WTC11 (cell line): Measurements from ENCODE around the gene POLK. TPM values are rescaled to one million over a fixed set of nuclear protein-coding genes. Genes with fewer than 3 reads are reported as not detected.
"Not testable (repeated sequence)": the region's sequence is repeated elsewhere in the genome, so short reads cannot be mapped to it uniquely, and the experiment has no call there.

Source experiments
- ATAC-seq: fragments of 200-7000 bp; cut with Tn5 transposase; 2 replicates; pipeline ENCODE4 v1.10.0; 2021; ENCODE audit warnings: mild to moderate bottlenecking, moderate library complexity
- CTCF ChIA-PET: fragments of 300-600 bp; sonication (Branson Sonifier 250); formaldehyde crosslinking; loops from one replicate; lab custom pipeline; 2021; ENCODE audit warnings: antibody characterized with exemption; lab: Charles Lee
- POLR2A ChIA-PET: fragments of 350-600 bp; sonication (Branson Sonifier 250); formaldehyde crosslinking; loops from one replicate; lab custom pipeline; 2021; ENCODE audit warnings: antibody characterized with exemption; lab: Charles Lee
- DNase-seq: peaks from one replicate; pipeline ENCODE4 v3.0.0; 2021; ENCODE audit warnings: low spot score
- H3K27ac Mint-ChIP-seq: 2 replicates; pipeline ENCODE4 v1.8.0; 2021; ENCODE audit warnings: mixed read lengths
- H3K27me3 Mint-ChIP-seq: 2 replicates; pipeline ENCODE4 v1.8.0; 2021; ENCODE audit warnings: low read depth, mild to moderate bottlenecking, moderate library complexity, mixed read lengths
- H3K36me3 Mint-ChIP-seq: 2 replicates; pipeline ENCODE4 v1.8.0; 2021; ENCODE audit warnings: mixed read lengths
- H3K4me1 Mint-ChIP-seq: 2 replicates; pipeline ENCODE4 v1.8.0; 2022; ENCODE audit warnings: mixed read lengths
- H3K4me3 Mint-ChIP-seq: 2 replicates; pipeline ENCODE4 v1.8.0; 2021; ENCODE audit warnings: mild to moderate bottlenecking, moderate library complexity, mixed read lengths
- H3K9me3 Mint-ChIP-seq: 2 replicates; pipeline ENCODE4 v1.8.0; 2021; ENCODE audit warnings: mixed read lengths
- AR ChIP-seq: fragments of 250-450 bp; sonication (Bioruptor Pico); IDR thresholded peaks from 2 replicates; pipeline ENCODE4 v1.9.0; 2021; ENCODE audit warnings: mild to moderate bottlenecking
- ATF2 ChIP-seq: sonication (generic); formaldehyde crosslinking; IDR thresholded peaks from 2 replicates; pipeline ENCODE4 v1.8.1; 2022; ENCODE audit warnings: low read depth, missing genetic modification reagents, borderline replicate concordance
- CREB1 ChIP-seq: sonication (generic); formaldehyde crosslinking; IDR thresholded peaks from 2 replicates; pipeline ENCODE4 v1.8.0; 2023; ENCODE audit warnings: mild to moderate bottlenecking, missing genetic modification reagents
- ELF4 ChIP-seq: sonication (generic); formaldehyde crosslinking; IDR thresholded peaks from 2 replicates; pipeline ENCODE4 v1.8.1; 2022; ENCODE audit warnings: low read depth, mild to moderate bottlenecking, moderate library complexity, missing genetic modification reagents
- GRHL2 ChIP-seq: fragments of 250-450 bp; sonication (Bioruptor Pico); IDR thresholded peaks from 2 replicates; pipeline ENCODE4 v1.8.0; 2022; ENCODE audit warnings: mild to moderate bottlenecking, moderate library complexity; ENCODE audit not compliant: insufficient replicate concordance, severe bottlenecking
- IRF1 ChIP-seq: sonication (generic); formaldehyde crosslinking; IDR thresholded peaks from 2 replicates; pipeline ENCODE4 v1.8.0; 2023; ENCODE audit warnings: missing genetic modification reagents
- NFYB ChIP-seq: sonication (generic); formaldehyde crosslinking; conservative IDR thresholded peaks from 2 replicates; pipeline ENCODE4 v1.8.0; 2022; ENCODE audit warnings: low read depth, missing genetic modification reagents
- RORB ChIP-seq: fragments of 250-450 bp; sonication (Bioruptor Pico); IDR thresholded peaks from 2 replicates; pipeline ENCODE4 v1.9.0; 2021; ENCODE audit warnings: mild to moderate bottlenecking
- TEAD4 ChIP-seq: sonication (generic); formaldehyde crosslinking; IDR thresholded peaks from 2 replicates; pipeline ENCODE4 v1.8.0; 2022; ENCODE audit warnings: mild to moderate bottlenecking, missing genetic modification reagents
- ZNF121 ChIP-seq: sonication (generic); formaldehyde crosslinking; IDR thresholded peaks from 2 replicates; pipeline ENCODE4 v1.8.0; 2023; ENCODE audit warnings: missing genetic modification reagents
- ZNF263 ChIP-seq: sonication (generic); formaldehyde crosslinking; IDR thresholded peaks from 2 replicates; pipeline ENCODE4 v1.8.1; 2022; ENCODE audit warnings: low read depth, mild to moderate bottlenecking, moderate library complexity, missing genetic modification reagents
- total RNA-seq: library from RNA; stranded (reverse); gene quantifications from 3 replicates; pipeline ENCODE4 v1.2.3, GENCODE V29; 2021
- TF ChIP-seq, protein P1 (sequence below): sonication (generic); formaldehyde crosslinking; IDR thresholded peaks from 2 replicates; pipeline ENCODE4 v1.8.1; 2023; ENCODE audit warnings: mild to moderate bottlenecking, missing genetic modification reagents, moderate library complexity
- TF ChIP-seq, protein P2 (sequence below): sonication (generic); formaldehyde crosslinking; IDR thresholded peaks from 2 replicates; pipeline ENCODE4 v1.8.1; 2023; ENCODE audit warnings: mild to moderate bottlenecking, missing genetic modification reagents, borderline replicate concordance
- TF ChIP-seq, protein P3 (sequence below): sonication (generic); formaldehyde crosslinking; IDR thresholded peaks from 2 replicates; pipeline ENCODE4 v1.8.1; 2023; ENCODE audit warnings: mild to moderate bottlenecking, missing genetic modification reagents
- TF ChIP-seq, protein P4 (sequence below): sonication (generic); formaldehyde crosslinking; IDR thresholded peaks from 2 replicates; pipeline ENCODE4 v1.8.0; 2022; ENCODE audit warnings: mild to moderate bottlenecking, missing genetic modification reagents

POLK gene
- total RNA-seq, 1 experiment from 2014 or later, result 7.1 TPM

DNA sequence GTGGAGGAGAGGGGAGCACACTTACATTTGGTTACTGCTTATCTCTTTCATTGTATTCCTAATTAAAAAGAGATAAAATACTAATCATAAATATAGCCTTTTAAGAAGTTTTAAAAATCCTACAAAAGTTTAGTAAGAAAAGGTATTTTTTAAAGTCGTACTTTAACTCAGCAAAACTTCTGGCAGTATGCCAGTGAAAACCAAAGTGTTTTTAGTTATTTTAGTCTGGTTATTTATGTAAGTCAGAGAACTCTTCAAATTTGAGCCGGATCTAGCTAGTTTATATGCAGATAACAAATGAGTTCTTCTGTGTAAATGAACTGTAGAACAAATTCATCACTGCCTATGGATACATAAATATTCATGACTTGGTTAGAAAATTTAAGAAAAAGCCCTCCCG is 63.1 kb downstream of the POLK start (continued):
- TF ChIP-seq, protein P1, sequence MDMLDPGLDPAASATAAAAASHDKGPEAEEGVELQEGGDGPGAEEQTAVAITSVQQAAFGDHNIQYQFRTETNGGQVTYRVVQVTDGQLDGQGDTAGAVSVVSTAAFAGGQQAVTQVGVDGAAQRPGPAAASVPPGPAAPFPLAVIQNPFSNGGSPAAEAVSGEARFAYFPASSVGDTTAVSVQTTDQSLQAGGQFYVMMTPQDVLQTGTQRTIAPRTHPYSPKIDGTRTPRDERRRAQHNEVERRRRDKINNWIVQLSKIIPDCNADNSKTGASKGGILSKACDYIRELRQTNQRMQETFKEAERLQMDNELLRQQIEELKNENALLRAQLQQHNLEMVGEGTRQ, result no peak
- TF ChIP-seq ZNF121 (no peak), AR (CRISPR knock-in tag) (no peak)
- TF ChIP-seq, protein P2, sequence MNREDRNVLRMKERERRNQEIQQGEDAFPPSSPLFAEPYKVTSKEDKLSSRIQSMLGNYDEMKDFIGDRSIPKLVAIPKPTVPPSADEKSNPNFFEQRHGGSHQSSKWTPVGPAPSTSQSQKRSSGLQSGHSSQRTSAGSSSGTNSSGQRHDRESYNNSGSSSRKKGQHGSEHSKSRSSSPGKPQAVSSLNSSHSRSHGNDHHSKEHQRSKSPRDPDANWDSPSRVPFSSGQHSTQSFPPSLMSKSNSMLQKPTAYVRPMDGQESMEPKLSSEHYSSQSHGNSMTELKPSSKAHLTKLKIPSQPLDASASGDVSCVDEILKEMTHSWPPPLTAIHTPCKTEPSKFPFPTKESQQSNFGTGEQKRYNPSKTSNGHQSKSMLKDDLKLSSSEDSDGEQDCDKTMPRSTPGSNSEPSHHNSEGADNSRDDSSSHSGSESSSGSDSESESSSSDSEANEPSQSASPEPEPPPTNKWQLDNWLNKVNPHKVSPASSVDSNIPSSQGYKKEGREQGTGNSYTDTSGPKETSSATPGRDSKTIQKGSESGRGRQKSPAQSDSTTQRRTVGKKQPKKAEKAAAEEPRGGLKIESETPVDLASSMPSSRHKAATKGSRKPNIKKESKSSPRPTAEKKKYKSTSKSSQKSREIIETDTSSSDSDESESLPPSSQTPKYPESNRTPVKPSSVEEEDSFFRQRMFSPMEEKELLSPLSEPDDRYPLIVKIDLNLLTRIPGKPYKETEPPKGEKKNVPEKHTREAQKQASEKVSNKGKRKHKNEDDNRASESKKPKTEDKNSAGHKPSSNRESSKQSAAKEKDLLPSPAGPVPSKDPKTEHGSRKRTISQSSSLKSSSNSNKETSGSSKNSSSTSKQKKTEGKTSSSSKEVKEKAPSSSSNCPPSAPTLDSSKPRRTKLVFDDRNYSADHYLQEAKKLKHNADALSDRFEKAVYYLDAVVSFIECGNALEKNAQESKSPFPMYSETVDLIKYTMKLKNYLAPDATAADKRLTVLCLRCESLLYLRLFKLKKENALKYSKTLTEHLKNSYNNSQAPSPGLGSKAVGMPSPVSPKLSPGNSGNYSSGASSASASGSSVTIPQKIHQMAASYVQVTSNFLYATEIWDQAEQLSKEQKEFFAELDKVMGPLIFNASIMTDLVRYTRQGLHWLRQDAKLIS (CRISPR knock-in tag), result no peak

DNA sequence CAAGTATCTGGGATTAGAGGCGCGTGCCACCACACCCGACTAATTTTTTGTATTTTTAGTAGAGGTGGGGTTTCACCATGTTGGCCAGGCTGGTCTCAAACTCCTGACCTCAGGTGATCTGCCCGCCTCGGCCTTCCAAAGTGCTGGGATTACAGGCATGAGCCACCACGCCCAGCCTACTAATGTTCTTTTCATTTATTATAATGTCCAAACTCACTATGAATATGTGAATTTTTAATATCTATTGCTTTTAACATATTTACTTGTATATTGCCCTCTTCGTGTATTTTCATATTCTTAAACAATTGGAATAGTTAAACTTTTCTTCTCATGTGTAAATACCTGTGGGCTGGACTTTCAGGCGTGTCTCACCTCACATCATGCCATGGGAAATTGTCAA is 66.6 kb downstream of the POLK start:
- ATAC-seq, H3K27me3 Mint-ChIP-seq, POLR2A ChIA-PET, H3K36me3 Mint-ChIP-seq, H3K27ac Mint-ChIP-seq, CTCF ChIA-PET, H3K4me3 Mint-ChIP-seq, H3K4me1 Mint-ChIP-seq, DNase-seq, H3K9me3 Mint-ChIP-seq: not testable (repeated sequence)

DNA sequence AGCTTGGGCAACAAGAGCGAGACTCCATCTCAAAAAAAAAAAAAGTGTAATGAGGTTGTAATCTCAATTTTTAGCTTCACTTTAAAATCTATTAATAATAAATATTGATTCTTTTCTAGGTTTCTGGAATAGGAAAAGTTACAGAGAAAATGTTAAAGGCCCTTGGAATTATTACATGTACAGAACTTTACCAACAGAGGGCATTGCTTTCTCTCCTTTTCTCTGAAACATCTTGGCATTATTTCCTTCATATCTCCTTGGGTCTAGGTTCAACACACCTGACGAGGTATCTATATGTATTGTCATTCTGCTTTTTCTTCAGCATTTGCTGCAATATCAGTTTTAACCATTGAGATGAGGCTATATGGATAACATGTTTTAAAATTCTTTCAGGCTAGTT is 73.0 kb downstream of the POLK start:
- H3K27me3 Mint-ChIP-seq, result no peaks in the 10 kb centered on the region
- H3K27ac Mint-ChIP-seq, result no peak overlapping the region
- DNase-seq (no peak), ATAC-seq (no peak)
- H3K9me3 Mint-ChIP-seq, result no peaks in the 10 kb centered on the region
- 0 out of 2 replicates have a peak, but pooled peaks cover 3% of the 10 kb centered on the region for H3K36me3 Mint-ChIP-seq
- no peak overlapping the region for H3K4me3 Mint-ChIP-seq
- POLR2A ChIA-PET, result interaction anchor here (0.6 kb wide), 1 partner anchor 24 kb away, joined by 5 read pairs; no protein-coding TSS in a partner anchor
- peaks cover 10% of the 10 kb centered on the region for H3K4me1 Mint-ChIP-seq
- TF ChIP-seq GRHL2 (CRISPR knock-in tag), result no peak
- no peak for TF ChIP-seq ZNF263 (CRISPR knock-in tag)
- TF ChIP-seq, protein P3, sequence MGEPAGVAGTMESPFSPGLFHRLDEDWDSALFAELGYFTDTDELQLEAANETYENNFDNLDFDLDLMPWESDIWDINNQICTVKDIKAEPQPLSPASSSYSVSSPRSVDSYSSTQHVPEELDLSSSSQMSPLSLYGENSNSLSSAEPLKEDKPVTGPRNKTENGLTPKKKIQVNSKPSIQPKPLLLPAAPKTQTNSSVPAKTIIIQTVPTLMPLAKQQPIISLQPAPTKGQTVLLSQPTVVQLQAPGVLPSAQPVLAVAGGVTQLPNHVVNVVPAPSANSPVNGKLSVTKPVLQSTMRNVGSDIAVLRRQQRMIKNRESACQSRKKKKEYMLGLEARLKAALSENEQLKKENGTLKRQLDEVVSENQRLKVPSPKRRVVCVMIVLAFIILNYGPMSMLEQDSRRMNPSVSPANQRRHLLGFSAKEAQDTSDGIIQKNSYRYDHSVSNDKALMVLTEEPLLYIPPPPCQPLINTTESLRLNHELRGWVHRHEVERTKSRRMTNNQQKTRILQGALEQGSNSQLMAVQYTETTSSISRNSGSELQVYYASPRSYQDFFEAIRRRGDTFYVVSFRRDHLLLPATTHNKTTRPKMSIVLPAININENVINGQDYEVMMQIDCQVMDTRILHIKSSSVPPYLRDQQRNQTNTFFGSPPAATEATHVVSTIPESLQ (CRISPR knock-in tag), result no peak
- no peak for TF ChIP-seq TEAD4 (CRISPR knock-in tag)
- TF ChIP-seq, protein P4, sequence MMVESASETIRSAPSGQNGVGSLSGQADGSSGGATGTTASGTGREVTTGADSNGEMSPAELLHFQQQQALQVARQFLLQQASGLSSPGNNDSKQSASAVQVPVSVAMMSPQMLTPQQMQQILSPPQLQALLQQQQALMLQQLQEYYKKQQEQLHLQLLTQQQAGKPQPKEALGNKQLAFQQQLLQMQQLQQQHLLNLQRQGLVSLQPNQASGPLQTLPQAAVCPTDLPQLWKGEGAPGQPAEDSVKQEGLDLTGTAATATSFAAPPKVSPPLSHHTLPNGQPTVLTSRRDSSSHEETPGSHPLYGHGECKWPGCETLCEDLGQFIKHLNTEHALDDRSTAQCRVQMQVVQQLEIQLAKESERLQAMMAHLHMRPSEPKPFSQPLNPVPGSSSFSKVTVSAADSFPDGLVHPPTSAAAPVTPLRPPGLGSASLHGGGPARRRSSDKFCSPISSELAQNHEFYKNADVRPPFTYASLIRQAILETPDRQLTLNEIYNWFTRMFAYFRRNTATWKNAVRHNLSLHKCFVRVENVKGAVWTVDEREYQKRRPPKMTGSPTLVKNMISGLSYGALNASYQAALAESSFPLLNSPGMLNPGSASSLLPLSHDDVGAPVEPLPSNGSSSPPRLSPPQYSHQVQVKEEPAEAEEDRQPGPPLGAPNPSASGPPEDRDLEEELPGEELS (CRISPR knock-in tag), result no peak
- TF ChIP-seq RORB (CRISPR knock-in tag), result no peak
- no peak for TF ChIP-seq ATF2 (CRISPR knock-in tag)
- no peak for TF ChIP-seq IRF1 (CRISPR knock-in tag)
- TF ChIP-seq ELF4, result no peak
- TF ChIP-seq NFYB (CRISPR knock-in tag), result no peak
- TF ChIP-seq CREB1 (CRISPR knock-in tag), result no peak
- CTCF ChIA-PET, result no interaction called here
